Measurements from ENCODE around the gene PDE1A. TPM values are rescaled to one million over a fixed set of nuclear protein-coding genes. Genes with fewer than 3 reads are reported as not detected.

The PDE1A gene
- total and polyA plus RNA-seq, 2 of the 13 experiments (the other 11 are each of a cell fraction or from before 2014, with no cell fraction given): not detected

DNA sequence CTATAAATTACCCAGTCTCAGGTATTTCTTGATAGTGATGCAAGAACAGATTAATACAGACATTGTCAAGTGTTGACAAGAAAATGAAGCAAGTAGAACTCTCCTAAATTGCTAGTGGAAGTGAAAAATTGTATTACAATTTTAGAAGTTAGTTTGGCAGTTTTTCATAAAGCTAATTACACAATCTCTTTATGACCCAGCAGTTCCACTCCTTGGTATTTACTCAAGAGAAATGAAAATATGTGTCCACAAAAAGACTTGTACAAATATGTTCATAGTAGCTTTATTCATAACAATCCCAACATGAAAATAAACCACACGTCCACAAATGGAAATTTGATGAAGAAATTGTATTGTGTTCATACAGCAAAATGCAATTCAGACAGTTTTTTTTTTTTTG is 49.4 kb downstream of the PDE1A start:
- Histone ChIP-seq H3K4me1 (ENCODE audit: insufficient read depth, low read length) (no peaks in the 10 kb centered on the region), H3K27ac (ENCODE audit: extremely low read length, insufficient read depth, low read length) (no peak overlapping the region), H3K36me3 (replicated peaks in 1 of 2; ENCODE audit: control insufficient read depth in 1 of 2, insufficient read depth in 2 of 2, low read length in 2 of 2) (no peaks in the 10 kb centered on the region), H3K4me2 (ENCODE audit: low read depth, low read length) (no peak overlapping the region), H3K79me2 (ENCODE audit: insufficient read depth, low read length) (no peaks in the 10 kb centered on the region), H3K27me3 (ENCODE audit: control insufficient read depth in 1 of 2, insufficient read depth in 2 of 2, low read length in 2 of 2) (no peaks in the 10 kb centered on the region), H4K20me1 (ENCODE audit: insufficient read depth, low read length) (no peaks in the 10 kb centered on the region), H2AFZ (ENCODE audit: low read length) (no peak overlapping the region), H3K9ac (ENCODE audit: insufficient read depth, low read depth, low read length) (no peak overlapping the region), H3K4me3 (replicated peaks in 1 of 3; ENCODE audit: insufficient read depth in 1 of 3, low read depth in 2 of 3, low read length in 3 of 3) (no peak overlapping the region), H3K9me3 (ENCODE audit: low read length) (peaks cover 29% of the 10 kb centered on the region)
- in situ Hi-C loops (cut with HindIII; ENCODE audit: extremely low pct_ligation_motif_present, low pct_unique_long_range_greater_than_20kb): no loop called here
- intact Hi-C loops (cut with micrococcal nuclease; ENCODE audit: unreplicated experiment): no loop called here
- BruUV-seq (replicated peaks): no TSS peak
- POLR2A ChIA-PET: no interaction called here
- CTCF ChIA-PET (ENCODE audit: low intra/inter-chr PET ratio, low total read pairs): no interaction called here
- DNase-seq (ENCODE audit: low spot score): no peak
- no peak for TF ChIP-seq CENPX (CRISPR knock-in tag; IDR thresholded peaks at IDR 0.05)
- TF ChIP-seq ZNF263 (CRISPR knock-in tag; IDR thresholded peaks at IDR 0.05): no peak
- no peak for TF ChIP-seq HCFC1 (IDR thresholded peaks at IDR 0.05; ENCODE audit: low read depth, low read length)
- no peak for TF ChIP-seq ZUFSP (CRISPR knock-in tag; IDR thresholded peaks at IDR 0.05; ENCODE audit: borderline replicate concordance)
- TF ChIP-seq SAFB2 (CRISPR knock-in tag; IDR thresholded peaks at IDR 0.05; ENCODE audit: borderline replicate concordance, low read depth): no peak
- TF ChIP-seq, protein P1, sequence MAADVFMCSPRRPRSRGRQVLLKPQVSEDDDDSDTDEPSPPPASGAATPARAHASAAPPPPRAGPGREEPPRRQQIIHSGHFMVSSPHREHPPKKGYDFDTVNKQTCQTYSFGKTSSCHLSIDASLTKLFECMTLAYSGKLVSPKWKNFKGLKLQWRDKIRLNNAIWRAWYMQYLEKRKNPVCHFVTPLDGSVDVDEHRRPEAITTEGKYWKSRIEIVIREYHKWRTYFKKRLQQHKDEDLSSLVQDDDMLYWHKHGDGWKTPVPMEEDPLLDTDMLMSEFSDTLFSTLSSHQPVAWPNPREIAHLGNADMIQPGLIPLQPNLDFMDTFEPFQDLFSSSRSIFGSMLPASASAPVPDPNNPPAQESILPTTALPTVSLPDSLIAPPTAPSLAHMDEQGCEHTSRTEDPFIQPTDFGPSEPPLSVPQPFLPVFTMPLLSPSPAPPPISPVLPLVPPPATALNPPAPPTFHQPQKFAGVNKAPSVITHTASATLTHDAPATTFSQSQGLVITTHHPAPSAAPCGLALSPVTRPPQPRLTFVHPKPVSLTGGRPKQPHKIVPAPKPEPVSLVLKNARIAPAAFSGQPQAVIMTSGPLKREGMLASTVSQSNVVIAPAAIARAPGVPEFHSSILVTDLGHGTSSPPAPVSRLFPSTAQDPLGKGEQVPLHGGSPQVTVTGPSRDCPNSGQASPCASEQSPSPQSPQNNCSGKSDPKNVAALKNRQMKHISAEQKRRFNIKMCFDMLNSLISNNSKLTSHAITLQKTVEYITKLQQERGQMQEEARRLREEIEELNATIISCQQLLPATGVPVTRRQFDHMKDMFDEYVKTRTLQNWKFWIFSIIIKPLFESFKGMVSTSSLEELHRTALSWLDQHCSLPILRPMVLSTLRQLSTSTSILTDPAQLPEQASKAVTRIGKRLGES (CRISPR knock-in tag; IDR thresholded peaks at IDR 0.05; ENCODE audit: borderline replicate concordance): no peak
- TF ChIP-seq, protein P2, sequence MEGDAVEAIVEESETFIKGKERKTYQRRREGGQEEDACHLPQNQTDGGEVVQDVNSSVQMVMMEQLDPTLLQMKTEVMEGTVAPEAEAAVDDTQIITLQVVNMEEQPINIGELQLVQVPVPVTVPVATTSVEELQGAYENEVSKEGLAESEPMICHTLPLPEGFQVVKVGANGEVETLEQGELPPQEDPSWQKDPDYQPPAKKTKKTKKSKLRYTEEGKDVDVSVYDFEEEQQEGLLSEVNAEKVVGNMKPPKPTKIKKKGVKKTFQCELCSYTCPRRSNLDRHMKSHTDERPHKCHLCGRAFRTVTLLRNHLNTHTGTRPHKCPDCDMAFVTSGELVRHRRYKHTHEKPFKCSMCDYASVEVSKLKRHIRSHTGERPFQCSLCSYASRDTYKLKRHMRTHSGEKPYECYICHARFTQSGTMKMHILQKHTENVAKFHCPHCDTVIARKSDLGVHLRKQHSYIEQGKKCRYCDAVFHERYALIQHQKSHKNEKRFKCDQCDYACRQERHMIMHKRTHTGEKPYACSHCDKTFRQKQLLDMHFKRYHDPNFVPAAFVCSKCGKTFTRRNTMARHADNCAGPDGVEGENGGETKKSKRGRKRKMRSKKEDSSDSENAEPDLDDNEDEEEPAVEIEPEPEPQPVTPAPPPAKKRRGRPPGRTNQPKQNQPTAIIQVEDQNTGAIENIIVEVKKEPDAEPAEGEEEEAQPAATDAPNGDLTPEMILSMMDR (CRISPR knock-in tag; IDR thresholded peaks at IDR 0.05): no peak
- no peak for TF ChIP-seq NCOA2 (CRISPR knock-in tag; IDR thresholded peaks at IDR 0.05)
- no peak for TF ChIP-seq HIVEP1 (CRISPR knock-in tag; IDR thresholded peaks at IDR 0.05)
- TF ChIP-seq U2AF2 (IDR thresholded peaks at IDR 0.05; ENCODE audit: low read depth, low read length): no peak
- no peak for TF ChIP-seq SOX6 (IDR thresholded peaks at IDR 0.05)
- no peak for TF ChIP-seq SOX6 (CRISPR knock-in tag; IDR thresholded peaks at IDR 0.05)
- no peak for TF ChIP-seq JUND (CRISPR knock-in tag; IDR thresholded peaks at IDR 0.05)
- no peak for TF ChIP-seq ELF1 (CRISPR knock-in tag; IDR thresholded peaks at IDR 0.05)
- no peak for TF ChIP-seq EZH2 (conservative IDR thresholded peaks at IDR 0.05; ENCODE audit: low read depth, low read length)
- no peak for TF ChIP-seq ZNF30 (CRISPR knock-in tag; IDR thresholded peaks at IDR 0.05)
- 3% methylated on average over 1 of the region's 1 CpG for WGBS (ENCODE audit: low lambda C conversion rate)
- FAIRE-seq: no peak
- no peak for ATAC-seq

Measured in HepG2 (cell line).